Fibroblast of skin of right biceps (primary cell): ENCODE results near the gene C3orf20.

Experiments used
- DNase-seq: peaks from one replicate; pipeline ENCODE4 v3.0.0-alpha.2; 2013

The C3orf20 gene

DNA sequence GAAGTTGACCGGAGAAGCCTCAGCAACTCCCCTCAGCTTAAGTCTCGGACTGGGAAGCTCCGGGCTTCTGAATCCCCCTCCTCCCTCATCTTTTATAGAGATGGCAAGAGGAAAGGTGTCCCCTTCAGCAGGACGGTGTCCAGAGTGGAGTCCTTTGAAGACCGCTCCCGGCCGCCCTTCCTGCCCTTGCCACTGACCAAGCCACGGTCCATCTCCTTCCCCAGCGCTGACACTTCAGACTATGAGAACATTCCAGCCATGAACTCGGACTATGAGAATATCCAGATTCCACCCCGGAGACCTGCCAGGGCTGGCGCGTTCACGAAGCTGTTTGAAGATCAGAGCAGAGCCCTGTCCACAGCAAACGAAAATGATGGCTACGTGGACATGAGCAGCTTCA lies 146.2 kb downstream of the C3orf20 start:
- no peak for DNase-seq

DNA sequence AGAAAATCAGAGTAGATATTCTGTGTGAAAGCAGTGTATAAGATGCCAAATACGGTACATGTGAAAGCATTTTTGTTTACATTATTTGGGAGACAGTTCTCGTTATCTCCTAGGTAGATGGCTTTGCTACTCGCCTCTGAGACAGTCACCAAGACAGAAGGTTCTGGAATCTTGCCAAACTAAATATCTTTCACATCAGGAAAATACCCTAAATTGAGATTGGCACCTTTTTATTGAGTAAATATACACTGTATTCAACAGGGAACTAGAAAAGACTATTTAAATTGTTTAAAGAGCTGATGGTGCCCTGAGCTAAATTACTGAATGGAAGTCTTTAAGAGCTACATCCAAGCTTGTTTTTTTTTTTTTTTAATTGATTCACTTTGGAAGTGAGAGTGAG lies 147.2 kb downstream of the C3orf20 start:
- no peak for DNase-seq
